Measurements from ENCODE around the gene TAF7.
"Not testable (repeated sequence)": the region's sequence is repeated elsewhere in the genome, so short reads cannot be mapped to it uniquely, and the experiment has no call there.

TAF7 gene

GRCh38 chr5:141320225-141321169 is at the start of gene TAF7:
TAF7 (minus strand) TSS chr5:141320784; CDS start chr5:141320044, 740 bp downstream.
- peak; percentile 94 for DNase-seq

GRCh38 chr5:141366016-141366896 is 45.7 kb upstream of the TAF7 start:
- no peak for DNase-seq

- DNase-seq = no peak
These were observed 43.5 kb upstream of the TAF7 start, which contains the start of gene PCDHGA5 for GRCh38 chr5:141363952-141364660. PCDHGA5 (plus strand) TSS chr5:141364162; CDS start chr5:141364331, 169 bp downstream.

GRCh38 chr5:141362719-141363118 is 42.1 kb upstream of the TAF7 start:
- no peak for DNase-seq

GRCh38 chr5:141360685-141361084 is 40.1 kb upstream of the TAF7 start:
- DNase-seq = no peak

GRCh38 chr5:141359790-141360426 is 39.3 kb upstream of the TAF7 start, which contains the start of gene PCDHGB2:
PCDHGB2 (plus strand) TSS chr5:141359994; CDS start chr5:141360136, 142 bp downstream.
- no peak for DNase-seq

- DNase-seq = no peak
These were observed 36.4 kb upstream of the TAF7 start for GRCh38 chr5:141356950-141357349.

- DNase-seq = no peak
These were observed 35.5 kb upstream of the TAF7 start for GRCh38 chr5:141356133-141356532.

- DNase-seq = no peak
These were observed 35.1 kb upstream of the TAF7 start for GRCh38 chr5:141355641-141356040.

- DNase-seq = no peak
These were observed 34.4 kb upstream of the TAF7 start, which contains the start of gene PCDHGA4 for GRCh38 chr5:141354900-141355469. PCDHGA4 (plus strand) TSS chr5:141355021; CDS start chr5:141355108, 87 bp downstream.

- DNase-seq = no peak
These were observed 31.0 kb upstream of the TAF7 start for GRCh38 chr5:141351591-141351990.

GRCh38 chr5:141349917-141350619 is 29.5 kb upstream of the TAF7 start, which contains the start of gene PCDHGB1:
PCDHGB1 (plus strand) TSS chr5:141350099; CDS start chr5:141350261, 162 bp downstream.
- peak; percentile 57 for DNase-seq

- DNase-seq = not testable (repeated sequence)
These were observed 25.4 kb upstream of the TAF7 start for GRCh38 chr5:141346017-141346416.

- no peak for DNase-seq
These were observed 24.7 kb upstream of the TAF7 start for GRCh38 chr5:141345327-141345726.

- no peak for DNase-seq
These were observed 23.4 kb upstream of the TAF7 start for GRCh38 chr5:141343953-141344463.

- DNase-seq = peak; percentile 37
These were observed 22.8 kb upstream of the TAF7 start, which contains the start of gene PCDHGA3 for GRCh38 chr5:141343242-141343952. PCDHGA3 (plus strand) TSS chr5:141343829; CDS start chr5:141344034, 205 bp downstream.

GRCh38 chr5:141342773-141343172 is 22.2 kb upstream of the TAF7 start:
- no peak for DNase-seq

GRCh38 chr5:141340781-141341354 is 20.3 kb upstream of the TAF7 start:
- not testable (repeated sequence) for DNase-seq
